Upper lobe of right lung (tissue), 1 donor: ENCODE data around the gene GEMIN8. TPM values are rescaled to one million over a fixed set of nuclear protein-coding genes. Genes with fewer than 3 reads are reported as not detected.
A peak's percentile ranks its signal among the peaks of the same experiment; 100 is the strongest.

Source experiments
- ATAC-seq: fragments of 200-7000 bp; cut with Tn5 transposase; one replicate; pipeline ENCODE4 v1.9.1; 2020; ENCODE audit warnings: mild to moderate bottlenecking, moderate library complexity
- DNase-seq: peaks from one replicate; pipeline ENCODE4 v3.0.0-alpha.2; 2020
- H3K27ac ChIP-seq: fragments of 200-600 bp; one replicate; pipeline ENCODE4 v1.8.0; 2022
- H3K27me3 ChIP-seq: fragments of 200-600 bp; one replicate; pipeline ENCODE4 v1.8.0; 2022; ENCODE audit warnings: mild to moderate bottlenecking
- H3K36me3 ChIP-seq: fragments of 200-600 bp; one replicate; pipeline ENCODE4 v1.8.0; 2022
- H3K4me1 ChIP-seq: fragments of 200-600 bp; one replicate; pipeline ENCODE4 v1.8.0; 2022
- H3K4me3 ChIP-seq: fragments of 200-600 bp; one replicate; pipeline ENCODE4 v1.8.0; 2022; ENCODE audit warnings: mild to moderate bottlenecking
- H3K9me3 ChIP-seq: fragments of 200-600 bp; one replicate; pipeline ENCODE4 v1.8.0; 2022
- CTCF ChIP-seq: fragments of 200-600 bp; IDR thresholded peaks from one replicate; pipeline ENCODE4 v1.8.0; 2022; ENCODE audit warnings: antibody characterized with exemption
- intact Hi-C: fragments of 100-400 bp; cut with DNase I; formaldehyde crosslinking; loops from one replicate; pipeline ENCODE4 v1.11.0; 2022
- total RNA-seq: library from RNA; stranded (reverse); fragmentation: NEBNext Ultra II Directional; extraction: Animal tissue kit (Norgen Biotek cat#: 25700); gene quantifications from one replicate; pipeline ENCODE4 v1.2.1, GENCODE V29; 2021
- donor health status: DM: no; HTN: yes; CAD: no; lungs with severe emphysema.

Gene GEMIN8
- total RNA-seq, 1 donor from 2014 or later, result 16.4 TPM

GRCh38 chrX:14029039-14029424 lies 660 bp downstream of the GEMIN8 start:
- Histone ChIP-seq H3K36me3 (no peaks in the 10 kb centered on the region), H3K4me1 (peaks cover 6% of the 10 kb centered on the region), H3K9me3 (no peaks in the 10 kb centered on the region), H3K27me3 (no peaks in the 10 kb centered on the region), H3K4me3 (peak overlapping the region; percentile 65), H3K27ac (peak overlapping the region; percentile 92)
- ATAC-seq, result no peak
- intact Hi-C loops, result no loop called here
- no peak for TF ChIP-seq CTCF
- no peak for DNase-seq

- no peak for DNase-seq
- Histone ChIP-seq H3K4me3 (peak overlapping the region; percentile 65), H3K27me3 (no peaks in the 10 kb centered on the region), H3K36me3 (no peaks in the 10 kb centered on the region), H3K4me1 (peaks cover 6% of the 10 kb centered on the region), H3K9me3 (no peaks in the 10 kb centered on the region), H3K27ac (peak overlapping the region; percentile 92)
- no peak for TF ChIP-seq CTCF
- intact Hi-C loops, result no loop called here
- no peak for ATAC-seq
Measured at GRCh38 chrX:14028473-14028872, 1.2 kb downstream of the GEMIN8 start.

- no peak for DNase-seq
- Histone ChIP-seq H3K27me3 (no peaks in the 10 kb centered on the region), H3K36me3 (no peaks in the 10 kb centered on the region), H3K4me3 (no peak overlapping the region), H3K27ac (peak overlapping the region; percentile 11), H3K4me1 (peaks cover 6% of the 10 kb centered on the region), H3K9me3 (no peaks in the 10 kb centered on the region)
- intact Hi-C loops, result no loop called here
- no peak for ATAC-seq
- no peak for TF ChIP-seq CTCF
Measured at GRCh38 chrX:14027511-14028019, 2.1 kb downstream of the GEMIN8 start.

GRCh38 chrX:14027036-14027435 lies 2.7 kb downstream of the GEMIN8 start:
- DNase-seq (no peak), ATAC-seq (no peak)
- intact Hi-C loops, result no loop called here
- H3K27me3 ChIP-seq, result no peaks in the 10 kb centered on the region
- TF ChIP-seq CTCF, result no peak
- no peak overlapping the region for H3K27ac ChIP-seq
- H3K9me3 ChIP-seq, result no peaks in the 10 kb centered on the region
- peaks cover 6% of the 10 kb centered on the region for H3K4me1 ChIP-seq
- no peak overlapping the region for H3K4me3 ChIP-seq
- H3K36me3 ChIP-seq, result no peaks in the 10 kb centered on the region

- Histone ChIP-seq H3K27ac (no peak overlapping the region), H3K9me3 (no peaks in the 10 kb centered on the region), H3K4me1 (peaks cover 6% of the 10 kb centered on the region), H3K27me3 (no peaks in the 10 kb centered on the region), H3K36me3 (no peaks in the 10 kb centered on the region), H3K4me3 (no peak overlapping the region)
- no peak for ATAC-seq
- intact Hi-C loops, result no loop called here
- no peak for TF ChIP-seq CTCF
- no peak for DNase-seq
Measured at GRCh38 chrX:14026121-14026520, 3.6 kb downstream of the GEMIN8 start.

- H3K4me1 ChIP-seq, result no peaks in the 10 kb centered on the region
- no peaks in the 10 kb centered on the region for H3K36me3 ChIP-seq
- intact Hi-C loops, result no loop called here
- no peaks in the 10 kb centered on the region for H3K27me3 ChIP-seq
- no peaks in the 10 kb centered on the region for H3K9me3 ChIP-seq
- H3K27ac ChIP-seq, result no peak overlapping the region
- no peak for TF ChIP-seq CTCF
- no peak for DNase-seq
- ATAC-seq, result no peak
- H3K4me3 ChIP-seq, result no peak overlapping the region
Measured at GRCh38 chrX:14022019-14022418, 7.7 kb downstream of the GEMIN8 start.
